Karpas-422 (cell line): ENCODE results near the gene KCNJ10. TPM values are rescaled to one million over a fixed set of nuclear protein-coding genes. Genes with fewer than 3 reads are reported as not detected.
A peak's percentile ranks its signal among the peaks of the same experiment; 100 is the strongest.

ENCODE experiments used
- DNase-seq: peaks from one replicate; pipeline ENCODE4 v3.0.0-alpha.2; 2015
- H2AFZ ChIP-seq: fragments of 200-600 bp; sonication (generic); 2 replicates; pipeline ENCODE4 v1.6.1; 2014; ENCODE audit warnings: antibody characterized with exemption, low read length, mixed read lengths
- H3K27ac ChIP-seq: fragments of 200-600 bp; sonication (generic); 2 replicates; pipeline ENCODE4 v1.5.1; 2014; ENCODE audit warnings: mild to moderate bottlenecking, low read length, moderate library complexity
- H3K27me3 ChIP-seq: fragments of 200-600 bp; sonication (generic); 2 replicates; pipeline ENCODE4 v1.6.1; 2014; ENCODE audit warnings: low read length, mixed read lengths
- H3K36me3 ChIP-seq: fragments of 200-600 bp; sonication (generic); 2 replicates; pipeline ENCODE4 v1.6.1; 2014; ENCODE audit warnings: low read length, mixed read lengths; ENCODE audit not compliant: insufficient read depth
- H3K4me1 ChIP-seq: fragments of 200-600 bp; sonication (generic); 2 replicates; pipeline ENCODE4 v1.6.1; 2014; ENCODE audit warnings: mild to moderate bottlenecking, low read length, mixed read lengths
- H3K4me2 ChIP-seq: fragments of 200-600 bp; sonication (generic); 2 replicates; pipeline ENCODE4 v1.6.1; 2014; ENCODE audit warnings: low read length, low read depth, mild to moderate bottlenecking; ENCODE audit not compliant: poor library complexity, severe bottlenecking
- H3K4me3 ChIP-seq: fragments of 200-600 bp; sonication (generic); 2 replicates; pipeline ENCODE4 v1.5.1; 2014; ENCODE audit warnings: mild to moderate bottlenecking, antibody characterized with exemption, low read length, mixed read lengths
- H3K79me2 ChIP-seq: fragments of 200-600 bp; sonication (generic); 2 replicates; pipeline ENCODE4 v1.6.1; 2014; ENCODE audit warnings: mild to moderate bottlenecking, low read length, mixed read lengths
- H3K9ac ChIP-seq: fragments of 200-600 bp; sonication (generic); 2 replicates; pipeline ENCODE4 v1.6.0; 2014; ENCODE audit warnings: low read length
- H3K9me2 ChIP-seq: fragments of 200-600 bp; sonication (generic), shearing (Covaris generic); replicated peaks from 2 replicates; pipeline ENCODE4 v1.6.0; 2014; ENCODE audit warnings: mild to moderate bottlenecking, low read length, moderate library complexity; ENCODE audit not compliant: insufficient read depth
- H3K9me3 ChIP-seq: fragments of 300-700, 200-600 bp; sonication (generic); 2 replicates; pipeline ENCODE4 v1.6.1; 2014; ENCODE audit warnings: low read length, mixed read lengths
- H4K20me1 ChIP-seq: fragments of 200-600 bp; sonication (generic); 2 replicates; pipeline ENCODE4 v1.6.1; 2014; ENCODE audit warnings: mild to moderate bottlenecking, antibody characterized with exemption, low read length, low read depth; ENCODE audit not compliant: insufficient read depth
- total RNA-seq: library from RNA; depleted of rRNA; stranded (reverse); fragments of >200 nt; shearing (Covaris generic); gene quantifications from 2 replicates; pipeline ENCODE4 v1.2.3, GENCODE V29; 2014; ENCODE audit warnings: low replicate concordance

Gene KCNJ10
- total RNA-seq, 1 experiment from 2014 or later = not detected

DNA sequence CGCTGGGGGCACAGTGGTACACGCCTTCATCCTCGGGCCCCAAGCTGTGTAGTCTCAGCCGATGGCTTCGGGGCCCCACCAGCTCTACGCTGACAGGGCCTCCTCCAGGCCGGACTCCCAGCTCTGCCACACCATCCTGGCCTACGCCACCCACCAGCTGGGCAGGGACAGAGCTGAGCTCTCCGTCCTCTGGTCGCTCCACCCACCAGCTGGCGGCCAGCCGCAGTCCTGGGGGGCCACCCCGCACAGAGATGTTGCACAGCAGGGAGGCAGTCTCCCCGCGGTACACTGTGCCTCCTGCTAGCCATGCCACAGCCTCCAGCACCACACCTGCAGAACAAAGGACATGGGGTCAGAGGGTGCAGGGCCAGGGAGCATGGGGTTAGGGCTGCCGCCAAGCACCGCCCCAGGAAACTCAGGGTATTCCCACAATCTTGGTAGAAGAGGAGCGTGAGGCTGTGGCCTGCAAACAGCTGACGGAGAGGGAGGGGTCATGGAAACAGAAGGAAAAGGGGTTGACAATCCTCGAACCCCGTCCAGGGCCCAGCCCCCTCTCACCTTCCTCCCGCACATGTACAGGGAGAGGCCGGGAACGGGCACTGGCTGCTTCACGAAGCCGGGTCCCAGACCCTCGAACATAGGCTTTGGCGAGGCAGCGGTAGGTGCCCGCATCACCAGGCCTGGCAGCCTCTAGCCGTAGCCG is 22.6 kb upstream of the KCNJ10 start:
- Histone ChIP-seq H3K27me3 (no peaks in the 10 kb centered on the region), H3K4me2 (no peak overlapping the region), H3K4me3 (no peak overlapping the region), H3K9me2 (no peaks in the 10 kb centered on the region), H2AFZ (no peak overlapping the region), H3K36me3 (no peaks in the 10 kb centered on the region), H3K4me1 (peaks cover 21% of the 10 kb centered on the region), H3K9me3 (no peaks in the 10 kb centered on the region), H3K9ac (no peak overlapping the region), H3K27ac (no peak overlapping the region), H3K79me2 (peaks cover 18% of the 10 kb centered on the region), H4K20me1 (0 out of 2 replicates have a peak, but pooled peaks cover 2% of the 10 kb centered on the region)
- DNase-seq = no peak

DNA sequence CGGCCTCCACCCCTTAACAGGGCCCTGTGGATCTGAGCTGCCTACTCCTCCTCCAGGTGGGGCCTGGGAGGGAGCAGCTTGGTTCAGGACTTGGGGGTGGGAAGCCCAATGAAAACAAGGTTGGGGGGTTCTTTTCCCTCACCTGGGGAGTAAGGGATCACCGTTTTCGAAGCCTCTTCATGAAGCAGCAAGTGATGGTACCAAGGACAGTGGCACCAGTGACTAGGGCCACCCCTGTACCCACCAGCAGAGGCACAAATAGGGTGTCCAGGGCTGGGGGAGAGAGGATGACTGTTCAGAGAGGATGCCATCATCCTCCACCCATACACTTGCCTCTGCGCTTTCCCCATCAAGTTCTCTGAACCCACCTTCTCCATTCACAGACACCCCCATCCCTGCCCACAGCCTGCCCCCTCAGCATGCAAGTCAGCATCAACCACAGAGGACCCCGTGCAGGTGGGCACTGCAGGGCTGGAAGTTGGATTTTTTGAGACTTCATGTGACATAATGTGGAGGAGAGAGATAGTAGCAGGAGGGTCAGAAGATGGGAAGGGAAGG is 21.8 kb upstream of the KCNJ10 start:
- Histone ChIP-seq H3K9me3 (no peaks in the 10 kb centered on the region), H3K9ac (no peak overlapping the region)

DNA sequence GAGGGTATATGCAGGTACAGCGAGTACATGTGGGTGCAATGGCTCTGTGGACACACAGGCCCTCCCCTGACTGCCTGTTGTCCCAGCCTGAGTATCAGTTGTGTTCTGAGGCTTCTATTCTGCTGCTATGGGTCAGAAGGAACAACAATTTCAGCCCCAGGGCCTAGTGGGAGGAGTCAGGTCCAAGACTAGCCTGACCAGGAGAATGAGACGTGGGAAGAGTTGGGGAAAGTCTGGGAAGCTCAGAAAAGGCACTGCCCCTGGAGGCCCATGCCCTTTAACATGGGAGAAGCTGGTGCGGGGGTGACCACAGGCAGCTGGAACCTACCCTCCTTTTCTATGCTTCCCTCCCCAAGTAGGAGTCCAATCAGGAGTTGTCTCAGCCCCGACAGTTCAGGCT is 20.8 kb upstream of the KCNJ10 start:
- H3K4me2 ChIP-seq = no peak overlapping the region
- no peaks in the 10 kb centered on the region for H4K20me1 ChIP-seq
- no peak overlapping the region for H2AFZ ChIP-seq
- H3K9me2 ChIP-seq = no peaks in the 10 kb centered on the region
- H3K27ac ChIP-seq = no peak overlapping the region
- no peak overlapping the region for H3K9ac ChIP-seq
- H3K9me3 ChIP-seq = no peaks in the 10 kb centered on the region
- peaks cover 4% of the 10 kb centered on the region for H3K4me1 ChIP-seq
- H3K27me3 ChIP-seq = no peaks in the 10 kb centered on the region
- no peak for DNase-seq
- H3K4me3 ChIP-seq = no peak overlapping the region
- peaks cover under 1% of the 10 kb centered on the region; the same call in 1 of the 2 replicates for H3K79me2 ChIP-seq
- no peaks in the 10 kb centered on the region for H3K36me3 ChIP-seq

More for the DNA sequence above, 21.8 kb upstream of the KCNJ10 start:
- peaks cover 11% of the 10 kb centered on the region for H3K79me2 ChIP-seq
- no peak overlapping the region for H3K4me2 ChIP-seq
- DNase-seq = no peak
- no peaks in the 10 kb centered on the region for H3K9me2 ChIP-seq
- no peaks in the 10 kb centered on the region for H3K27me3 ChIP-seq
- H2AFZ ChIP-seq = no peak overlapping the region
- no peaks in the 10 kb centered on the region for H3K36me3 ChIP-seq
- no peaks in the 10 kb centered on the region for H4K20me1 ChIP-seq
- no peak overlapping the region for H3K27ac ChIP-seq
- peaks cover 14% of the 10 kb centered on the region for H3K4me1 ChIP-seq
- H3K4me3 ChIP-seq = no peak overlapping the region

DNA sequence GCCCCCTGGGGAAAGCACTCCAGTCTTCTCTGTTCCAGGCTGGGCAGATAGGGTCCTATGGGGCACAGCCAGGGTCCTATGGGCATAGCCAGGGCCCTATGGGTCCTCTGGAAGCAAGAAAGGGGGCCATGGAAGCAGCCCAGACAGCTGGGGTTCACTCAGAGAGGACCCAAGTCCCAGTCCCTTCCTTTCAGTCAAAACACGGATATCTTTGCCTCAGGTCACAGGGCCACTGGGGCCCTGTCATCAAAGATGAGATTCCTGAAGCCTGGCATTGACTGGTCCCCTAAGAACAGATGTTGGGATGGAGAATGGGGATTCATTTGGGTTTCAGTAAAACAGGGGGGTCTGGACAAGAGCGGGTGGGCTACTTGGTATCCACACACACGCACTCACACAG is 19.9 kb upstream of the KCNJ10 start:
- no peaks in the 10 kb centered on the region for H3K27me3 ChIP-seq
- no peak overlapping the region for H3K27ac ChIP-seq
- H4K20me1 ChIP-seq = no peaks in the 10 kb centered on the region; the same call in 1 of the 2 replicates
- H3K4me1 ChIP-seq = no peaks in the 10 kb centered on the region
- no peak overlapping the region for H2AFZ ChIP-seq
- H3K4me3 ChIP-seq = no peak overlapping the region
- H3K9me3 ChIP-seq = no peaks in the 10 kb centered on the region
- no peaks in the 10 kb centered on the region for H3K79me2 ChIP-seq
- no peak for DNase-seq
- no peaks in the 10 kb centered on the region for H3K9me2 ChIP-seq
- no peak overlapping the region for H3K4me2 ChIP-seq
- no peaks in the 10 kb centered on the region for H3K36me3 ChIP-seq
- H3K9ac ChIP-seq = no peak overlapping the region

DNA sequence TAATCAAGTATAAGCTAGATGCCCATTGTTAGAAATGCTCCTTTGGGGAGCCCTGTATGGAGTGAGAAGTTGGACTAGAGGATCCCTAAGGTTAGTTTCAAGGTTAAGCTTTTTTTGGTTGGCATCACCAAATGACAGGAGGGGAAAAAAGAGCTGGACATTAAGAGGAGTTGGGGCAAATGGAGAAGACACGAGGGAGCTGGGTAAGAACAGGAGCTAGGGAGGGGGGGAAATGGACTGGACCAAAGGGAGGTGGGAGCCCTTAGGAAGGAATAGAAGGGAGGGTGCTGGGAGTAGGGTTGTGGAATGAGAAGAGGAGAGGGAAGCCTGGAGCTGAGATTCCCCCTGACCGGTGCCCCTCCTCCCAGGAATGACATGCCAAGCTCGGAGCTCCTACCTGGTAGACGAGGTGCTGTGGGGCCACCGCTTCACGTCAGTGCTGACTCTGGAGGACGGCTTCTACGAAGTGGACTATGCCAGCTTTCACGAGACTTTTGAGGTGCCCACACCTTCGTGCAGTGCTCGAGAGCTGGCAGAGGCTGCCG is 17.2 kb upstream of the KCNJ10 start:
- H3K4me1 ChIP-seq = no peaks in the 10 kb centered on the region
- no peaks in the 10 kb centered on the region for H3K27me3 ChIP-seq
- H3K9me3 ChIP-seq = no peaks in the 10 kb centered on the region
- no peak overlapping the region for H3K9ac ChIP-seq
- H3K79me2 ChIP-seq = no peaks in the 10 kb centered on the region
- H3K9me2 ChIP-seq = no peaks in the 10 kb centered on the region
- H3K4me2 ChIP-seq = no peak overlapping the region
- no peak overlapping the region for H2AFZ ChIP-seq
- H3K4me3 ChIP-seq = no peak overlapping the region
- H3K27ac ChIP-seq = no peak overlapping the region
- DNase-seq = no peak
- H4K20me1 ChIP-seq = no peaks in the 10 kb centered on the region; the same call in 1 of the 2 replicates
- 0 out of 2 replicates have a peak, but pooled peaks cover 3% of the 10 kb centered on the region for H3K36me3 ChIP-seq

DNA sequence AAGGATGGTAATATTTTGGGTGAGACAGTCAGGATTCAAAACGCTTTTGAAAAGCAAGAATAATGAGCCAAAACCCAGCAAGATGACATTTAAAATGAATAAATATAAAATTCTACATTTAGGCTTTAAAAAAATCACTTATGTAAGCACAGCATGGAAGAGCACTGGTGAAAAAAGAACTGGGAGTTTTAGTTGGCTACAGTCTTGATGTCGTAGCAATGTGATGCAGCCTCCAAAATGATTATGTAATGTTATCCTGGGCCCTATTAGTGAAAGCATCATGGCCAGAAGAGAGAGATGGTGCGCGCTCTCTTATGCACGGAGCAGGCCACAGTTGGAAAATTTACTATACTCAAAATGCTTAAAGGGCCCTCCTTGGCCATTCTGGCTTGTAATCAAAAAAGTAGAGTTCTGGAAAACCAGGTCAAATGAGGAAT is 16.5 kb upstream of the KCNJ10 start:
- H3K4me1 ChIP-seq = no peaks in the 10 kb centered on the region
- H3K4me3 ChIP-seq = no peak overlapping the region
- DNase-seq = no peak
- H3K27me3 ChIP-seq = no peaks in the 10 kb centered on the region
- no peaks in the 10 kb centered on the region for H3K9me2 ChIP-seq
- H3K36me3 ChIP-seq = 0 out of 2 replicates have a peak, but pooled peaks cover 3% of the 10 kb centered on the region
- H3K27ac ChIP-seq = no peak overlapping the region
- no peaks in the 10 kb centered on the region for H3K9me3 ChIP-seq
- no peak overlapping the region for H2AFZ ChIP-seq
- no peak overlapping the region for H3K9ac ChIP-seq
- no peaks in the 10 kb centered on the region for H3K79me2 ChIP-seq
- H3K4me2 ChIP-seq = no peak overlapping the region
- H4K20me1 ChIP-seq = no peaks in the 10 kb centered on the region; the same call in 1 of the 2 replicates

DNA sequence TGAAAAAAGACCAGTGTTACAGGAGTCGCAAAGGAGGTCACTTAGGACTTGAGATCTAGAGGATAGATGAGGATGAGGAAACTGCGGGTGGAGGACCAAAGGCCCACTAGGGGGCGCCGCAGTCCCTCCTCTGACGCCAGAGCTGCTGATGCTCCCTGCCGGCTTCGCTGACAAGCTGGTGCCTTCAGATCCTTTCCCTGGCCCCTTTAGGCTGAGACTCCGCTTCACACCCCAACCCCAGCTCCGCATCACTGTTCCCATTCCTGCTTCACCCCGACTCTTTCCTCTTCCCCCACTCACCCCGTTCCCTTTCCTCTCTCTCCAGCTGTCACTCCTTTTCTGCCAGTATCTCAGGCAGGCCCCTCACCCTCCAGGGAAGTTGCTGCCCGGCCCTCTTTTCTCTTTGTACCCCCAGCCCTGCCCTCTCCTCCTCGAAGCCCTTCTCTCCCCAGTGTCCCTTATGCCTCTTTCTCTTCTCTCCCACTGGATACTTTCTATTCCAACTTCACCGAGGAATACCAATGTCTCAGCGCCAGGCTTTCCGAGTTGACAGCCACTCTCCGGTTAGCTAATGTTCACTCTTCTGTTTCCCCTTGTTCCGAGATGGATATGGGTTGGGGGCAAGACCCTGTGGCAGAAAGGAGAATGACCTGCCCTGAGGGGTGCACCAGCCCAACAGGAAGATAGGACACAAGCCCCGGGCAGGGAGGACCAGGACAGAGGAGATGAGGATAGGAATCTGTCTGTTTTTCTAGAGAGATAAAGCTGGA is 15.9 kb upstream of the KCNJ10 start:
- no peak overlapping the region for H3K4me2 ChIP-seq
- peak; percentile 94 for DNase-seq
- H2AFZ ChIP-seq = no peak overlapping the region
- H3K79me2 ChIP-seq = no peaks in the 10 kb centered on the region
- H3K9ac ChIP-seq = no peak overlapping the region
- H3K4me1 ChIP-seq = no peaks in the 10 kb centered on the region
- no peaks in the 10 kb centered on the region for H3K9me2 ChIP-seq
- no peaks in the 10 kb centered on the region for H3K27me3 ChIP-seq
- H3K9me3 ChIP-seq = no peaks in the 10 kb centered on the region
- H4K20me1 ChIP-seq = no peaks in the 10 kb centered on the region; the same call in 1 of the 2 replicates
- H3K4me3 ChIP-seq = no peak overlapping the region
- H3K27ac ChIP-seq = no peak overlapping the region
- 0 out of 2 replicates have a peak, but pooled peaks cover 3% of the 10 kb centered on the region for H3K36me3 ChIP-seq
